HepG2 (cell line): ENCODE data around the gene RPH3AL. TPM values are rescaled to one million over a fixed set of nuclear protein-coding genes. Genes with fewer than 3 reads are reported as not detected.
A peak's percentile ranks its signal among the peaks of the same experiment; 100 is the strongest.

Experiments used
- AGO2 ChIP-seq: fragments of 200-400 bp; formaldehyde crosslinking; optimal IDR thresholded peaks from 2 replicates; pipeline ENCODE3; 2017; ENCODE audit warnings: mild to moderate bottlenecking, low read depth, low read length, moderate library complexity
- CENPT ChIP-seq: sonication (generic); formaldehyde crosslinking; IDR thresholded peaks from 2 replicates; pipeline ENCODE4 v1.8.0; 2022; ENCODE audit warnings: low read depth, mild to moderate bottlenecking, moderate library complexity, missing genetic modification reagents
- ELF3 ChIP-seq: IDR thresholded peaks from 2 replicates; pipeline ENCODE4 v1.6.1; 2016; ENCODE audit warnings: missing genetic modification reagents, missing compliant biosample characterization
- FOXO1 ChIP-seq: sonication (generic); formaldehyde crosslinking; IDR thresholded peaks from 2 replicates; pipeline ENCODE4 v1.4.0; 2020; ENCODE audit warnings: missing genetic modification reagents
- FOXP1 ChIP-seq, 2 experiments: fragments of 450-650 bp in 1 of 2; IDR thresholded peaks; 2 replicates each; pipeline ENCODE4 v1.6.1; 2017 to 2018; ENCODE audit warnings: antibody characterized with exemption in 1 of 2
- HOXA7 ChIP-seq: sonication (generic); formaldehyde crosslinking; IDR thresholded peaks from 2 replicates; pipeline ENCODE4 v1.8.1; 2022; ENCODE audit warnings: mild to moderate bottlenecking, missing genetic modification reagents, moderate library complexity
- PATZ1 ChIP-seq: sonication (generic); formaldehyde crosslinking; IDR thresholded peaks from 2 replicates; pipeline ENCODE4 v1.4.0; 2020; ENCODE audit warnings: missing genetic modification reagents
- POGK ChIP-seq: sonication (generic); formaldehyde crosslinking; conservative IDR thresholded peaks from 2 replicates; pipeline ENCODE4 v1.8.0; 2022; ENCODE audit warnings: mild to moderate bottlenecking, moderate library complexity, missing genetic modification reagents
- RAD51 ChIP-seq: fragments of 450-650 bp; IDR thresholded peaks from 2 replicates; pipeline ENCODE4 v1.6.1; 2016; ENCODE audit warnings: borderline replicate concordance
- RXRA ChIP-seq: sonication (generic); formaldehyde crosslinking; IDR thresholded peaks from 2 replicates; pipeline ENCODE4 v1.5.1; 2020; ENCODE audit warnings: missing genetic modification reagents
- SAP130 ChIP-seq: IDR thresholded peaks from 2 replicates; pipeline ENCODE4 v1.6.1; 2016; ENCODE audit warnings: low read depth
- TRAFD1 ChIP-seq: sonication (generic); formaldehyde crosslinking; IDR thresholded peaks from 2 replicates; pipeline ENCODE4 v1.5.1; 2020; ENCODE audit warnings: missing genetic modification reagents, mild to moderate bottlenecking, borderline replicate concordance
- ZBTB20 ChIP-seq: sonication (generic); formaldehyde crosslinking; IDR thresholded peaks from 2 replicates; pipeline ENCODE4 v1.8.1; 2023; ENCODE audit warnings: missing genetic modification reagents, low read depth, mild to moderate bottlenecking, borderline replicate concordance
- ZNF12 ChIP-seq: sonication (generic); formaldehyde crosslinking; IDR thresholded peaks from 2 replicates; pipeline ENCODE4 v1.5.0; 2020; ENCODE audit warnings: missing genetic modification reagents
- ZNF549 ChIP-seq: sonication (generic); formaldehyde crosslinking; IDR thresholded peaks from 2 replicates; pipeline ENCODE4 v1.5.0; 2020; ENCODE audit warnings: missing genetic modification reagents
- ZNF556 ChIP-seq: sonication (generic); formaldehyde crosslinking; IDR thresholded peaks from 2 replicates; pipeline ENCODE4 v1.4.0; 2020; ENCODE audit warnings: mild to moderate bottlenecking, missing genetic modification reagents, borderline replicate concordance
- ZNF570 ChIP-seq: sonication (generic); formaldehyde crosslinking; IDR thresholded peaks from 2 replicates; pipeline ENCODE4 v1.4.0; 2020; ENCODE audit warnings: mild to moderate bottlenecking, missing genetic modification reagents, borderline replicate concordance
- ZNF574 ChIP-seq: sonication (generic); formaldehyde crosslinking; IDR thresholded peaks from 2 replicates; pipeline ENCODE4 v1.4.0; 2020; ENCODE audit warnings: missing genetic modification reagents
- polyA plus RNA-seq, 8 experiments: library from polyadenylated mRNA; depleted of rRNA in 3 of 8; stranded (reverse) in 7 of 8; unstranded in 1 of 8; fragments of >200 nt; fragmentation: Illumina TruSeq in 4 of 8; extraction: Trizol in 4 of 8; gene quantifications; 2 replicates each; pipeline versions ENCODE4 v1.2.1 to v1.2.3, GENCODE V29; 2011 to 2016; ENCODE audit warnings: low read depth in 4 of 8, missing spikeins in 1 of 8, mixed read lengths in 1 of 8; ENCODE audit not compliant: insufficient read depth in 1 of 8
- total RNA-seq, 5 experiments: library from RNA; depleted of rRNA; stranded (reverse); fragments of >200 nt; fragmentation: Illumina TruSeq; extraction: Trizol; gene quantifications; 2 replicates each; pipeline ENCODE4 v1.2.3, GENCODE V29; 2016; ENCODE audit warnings: low read depth in 1 of 5

Gene RPH3AL
- total and polyA plus RNA-seq, 2 of the 13 experiments (the other 11 are each of a cell fraction or from before 2014, with no cell fraction given) = 7.8 to 16.4 TPM

GRCh38 chr17:338442-339192 is 14.0 kb downstream of the RPH3AL start (continued):
- TF ChIP-seq PATZ1 (peak; percentile 60; the same call in 1 of the 2 replicates), RAD51 (no peak), ZNF556 (CRISPR knock-in tag) (no peak), RXRA (CRISPR knock-in tag) (peak; percentile 95), SAP130 (CRISPR knock-in tag) (peak; percentile 85), POGK (CRISPR knock-in tag) (0 out of 2 replicates have a peak, but pooled peaks have one; percentile 33), AGO2 (no peak), HOXA7 (CRISPR knock-in tag) (no peak), TRAFD1 (CRISPR knock-in tag) (no peak), ZNF12 (CRISPR knock-in tag) (0 out of 2 replicates have a peak, but pooled peaks have one; percentile 51), FOXP1 (IDR thresholded peaks at IDR 0.05) (no peak), FOXP1 (CRISPR knock-in tag; IDR thresholded peaks at IDR 0.05) (peak; percentile 62), ZNF574 (CRISPR knock-in tag) (peak; percentile 28; the same call in 1 of the 2 replicates), ZNF549 (CRISPR knock-in tag) (no peak), ZNF570 (no peak), ELF3 (CRISPR knock-in tag) (0 out of 2 replicates have a peak, but pooled peaks have one; percentile 23), ZBTB20 (CRISPR knock-in tag) (no peak), FOXO1 (CRISPR knock-in tag) (peak; percentile 82), CENPT (CRISPR knock-in tag) (no peak)
